ENCODE data around the gene ATXN10. TPM values are rescaled to one million over a fixed set of nuclear protein-coding genes. Genes with fewer than 3 reads are reported as not detected.

Gene ATXN10
- total RNA-seq, 4 donors from 2014 or later, result 79.0 to 152 (median 88.3) TPM

GRCh38 chr22:45802054-45802453, 130.4 kb downstream of the ATXN10 start:
- Histone ChIP-seq H3K27me3 (no peaks in the 10 kb centered on the region), H3K4me3 (no peak overlapping the region), H3K36me3 (peaks cover 0 to 5% (median 0%) of the 10 kb centered on the region in 3 donors), H3K9me3 (peaks cover 0 to 6% (median 2%) of the 10 kb centered on the region in 3 donors), H3K27ac (no peak overlapping the region), H3K4me1 (peaks cover 6 to 28% (median 8%) of the 10 kb centered on the region in 3 donors)
- intact Hi-C loops (cut with DNase I), result no loop called here
- no peak for TF ChIP-seq CTCF (IDR thresholded peaks at IDR 0.05)
- no peak for TF ChIP-seq POLR2A (IDR thresholded peaks at IDR 0.05)
- 55 to 60% methylated on average over 4 of the region's 4 CpGs for WGBS, 2 donors
- no peak for DNase-seq

GRCh38 chr22:45804319-45804985, 132.8 kb downstream of the ATXN10 start:
- DNase-seq, result no peak
- Histone ChIP-seq H3K4me3 (no peak overlapping the region), H3K36me3 (peaks cover 0 to 18% (median 0%) of the 10 kb centered on the region in 3 donors), H3K27me3 (no peaks in the 10 kb centered on the region), H3K9me3 (no peaks in the 10 kb centered on the region), H3K27ac (peak overlapping the region; percentile 40 to 75 (median 61)), H3K4me1 (peaks cover 6 to 28% (median 8%) of the 10 kb centered on the region in 3 donors)
- TF ChIP-seq CTCF (IDR thresholded peaks at IDR 0.05), result no peak
- TF ChIP-seq POLR2A (IDR thresholded peaks at IDR 0.05), result no peak
- WGBS, 2 donors, result 81 to 84% methylated on average over 6 of the region's 6 CpGs
- intact Hi-C loops (cut with DNase I), result no loop called here

- WGBS, 2 donors, result 21 to 41% methylated on average over 3 of the region's 3 CpGs
- Histone ChIP-seq H3K4me1 (peaks cover 6 to 28% (median 8%) of the 10 kb centered on the region in 3 donors), H3K9me3 (no peaks in the 10 kb centered on the region), H3K27me3 (no peaks in the 10 kb centered on the region), H3K4me3 (no peak overlapping the region), H3K36me3 (peaks cover 0 to 18% (median 0%) of the 10 kb centered on the region in 3 donors), H3K27ac (peak overlapping the region; percentile 40 to 75 (median 61))
- no peak for DNase-seq
- TF ChIP-seq CTCF (IDR thresholded peaks at IDR 0.05), result no peak
- no peak for TF ChIP-seq POLR2A (IDR thresholded peaks at IDR 0.05)
- intact Hi-C loops (cut with DNase I), result no loop called here
Observed at GRCh38 chr22:45804986-45805325, 133.3 kb downstream of the ATXN10 start.

- H3K27ac ChIP-seq, result peak overlapping the region; percentile 40 to 75 (median 61)
- intact Hi-C loops (cut with DNase I), result no loop called here
Observed at GRCh38 chr22:45805413-45805812, 133.8 kb downstream of the ATXN10 start.

More at GRCh38 chr22:45805413-45805812, 133.8 kb downstream of the ATXN10 start:
- Histone ChIP-seq H3K36me3 (peaks cover 0 to 18% (median 0%) of the 10 kb centered on the region in 3 donors), H3K9me3 (no peaks in the 10 kb centered on the region), H3K4me1 (peaks cover 6 to 28% (median 8%) of the 10 kb centered on the region in 3 donors), H3K4me3 (no peak overlapping the region), H3K27me3 (no peaks in the 10 kb centered on the region)
- no peak for DNase-seq
- TF ChIP-seq CTCF (IDR thresholded peaks at IDR 0.05) (no peak), POLR2A (IDR thresholded peaks at IDR 0.05) (no peak)
- 29 to 40% methylated on average over 6 of the region's 6 CpGs for WGBS, 2 donors

Measured in esophagus squamous epithelium (tissue), 5 donors.